GM12874 (cell line): ENCODE data around the gene DGKI.

Experiments
- CTCF ChIP-seq: IDR thresholded peaks from 2 replicates; pipeline ENCODE4 v1.5.1; 2011; ENCODE audit warnings: low read depth, mild to moderate bottlenecking, control low read depth, low read length, moderate library complexity; ENCODE audit not compliant: insufficient read depth

The DGKI gene

GRCh38 chr7:137879357-137880158, 32.8 kb upstream of the DGKI start:
- no peak for TF ChIP-seq CTCF

- no peak for TF ChIP-seq CTCF
These were observed 31.7 kb upstream of the DGKI start for GRCh38 chr7:137878333-137878961.

GRCh38 chr7:137877027-137877675, 30.4 kb upstream of the DGKI start:
- TF ChIP-seq CTCF, result no peak

- TF ChIP-seq CTCF, result no peak
These were observed 29.0 kb upstream of the DGKI start for GRCh38 chr7:137875746-137876145.

- TF ChIP-seq CTCF, result no peak
These were observed 27.4 kb upstream of the DGKI start for GRCh38 chr7:137873979-137874777.

GRCh38 chr7:137873524-137873923, 26.8 kb upstream of the DGKI start:
- no peak for TF ChIP-seq CTCF
